Activated naive CD8-positive, alpha-beta T cell (primary cell): ENCODE results near the gene ZNF354B.
"Not testable (repeated sequence)": the region's sequence is repeated elsewhere in the genome, so short reads cannot be mapped to it uniquely, and the experiment has no call there.

Experiments used
- H3K27ac Mint-ChIP-seq: one replicate; pipeline ENCODE4 v1.8.0; 2021; ENCODE audit warnings: mixed read lengths
- H3K27me3 Mint-ChIP-seq: one replicate; pipeline ENCODE4 v1.8.0; 2021; ENCODE audit warnings: mixed read lengths
- H3K36me3 Mint-ChIP-seq: one replicate; pipeline ENCODE4 v1.8.0; 2021; ENCODE audit warnings: mixed read lengths
- H3K4me1 Mint-ChIP-seq: one replicate; pipeline ENCODE4 v1.8.0; 2021; ENCODE audit warnings: low read depth, mixed read lengths
- H3K4me3 Mint-ChIP-seq: one replicate; pipeline ENCODE4 v1.8.0; 2021; ENCODE audit warnings: mild to moderate bottlenecking, mixed read lengths
- H3K9me3 Mint-ChIP-seq: one replicate; pipeline ENCODE4 v1.8.0; 2021; ENCODE audit warnings: low read depth, mixed read lengths

ZNF354B gene

DNA sequence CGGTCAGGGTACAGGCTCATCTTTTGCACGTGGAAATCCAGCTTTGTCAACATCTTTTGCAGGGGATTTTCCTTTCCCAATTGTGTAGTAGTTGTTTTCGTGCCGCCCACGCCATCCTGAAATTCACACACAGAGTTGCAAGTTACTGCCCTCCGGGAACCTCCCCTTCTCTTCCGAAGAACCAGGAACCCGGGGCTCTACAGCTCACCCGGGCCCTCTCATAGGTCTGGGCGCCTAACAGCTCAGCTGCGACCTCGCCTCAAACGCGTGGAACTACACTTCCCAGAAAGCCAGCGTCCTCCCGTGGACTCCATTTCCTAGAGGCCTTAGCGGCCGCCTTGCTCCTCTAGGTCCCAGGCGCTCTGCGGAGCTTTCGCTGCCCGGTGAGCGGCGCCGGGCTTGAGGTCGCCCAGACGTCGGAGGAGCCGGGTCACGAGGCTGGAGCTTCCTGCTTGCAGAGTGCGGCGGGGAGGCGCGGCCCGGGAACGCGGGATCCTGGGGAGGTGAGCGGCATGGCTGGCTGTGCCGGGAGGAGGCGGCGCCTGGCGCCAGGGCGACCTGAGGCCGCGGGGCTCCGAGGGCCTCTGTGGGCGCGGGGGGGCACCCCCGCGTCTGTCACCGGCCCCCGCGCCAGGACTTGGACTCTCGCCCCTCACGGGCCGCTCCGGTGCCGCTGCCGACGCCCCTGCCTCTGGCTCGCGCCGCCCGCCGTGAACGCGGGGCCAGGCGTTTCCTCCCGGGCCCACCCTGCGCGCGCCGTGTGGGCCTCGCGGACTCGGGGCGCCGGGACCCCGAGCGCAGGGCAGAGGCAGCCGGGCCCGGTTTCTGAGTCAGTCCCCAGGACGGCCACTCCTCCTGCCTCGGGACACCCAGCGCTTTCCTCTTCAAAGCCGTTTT is at the start of gene ZNF354B:
Gene ZNF354B, plus strand, starts transcription at position 329 of the 897 bp plus-strand sequence. CDS start 1,095 bp downstream, outside the sequence.
- Mint-ChIP-seq H3K4me1 (peaks cover 30% of the 10 kb centered on the region), H3K36me3 (peaks cover 11% of the 10 kb centered on the region), H3K4me3 (peak within 1 kb of the TSS; percentile 90), H3K27ac (peak within 1 kb of the TSS; percentile 77), H3K9me3 (no peaks in the 10 kb centered on the region), H3K27me3 (no peaks in the 10 kb centered on the region)

DNA sequence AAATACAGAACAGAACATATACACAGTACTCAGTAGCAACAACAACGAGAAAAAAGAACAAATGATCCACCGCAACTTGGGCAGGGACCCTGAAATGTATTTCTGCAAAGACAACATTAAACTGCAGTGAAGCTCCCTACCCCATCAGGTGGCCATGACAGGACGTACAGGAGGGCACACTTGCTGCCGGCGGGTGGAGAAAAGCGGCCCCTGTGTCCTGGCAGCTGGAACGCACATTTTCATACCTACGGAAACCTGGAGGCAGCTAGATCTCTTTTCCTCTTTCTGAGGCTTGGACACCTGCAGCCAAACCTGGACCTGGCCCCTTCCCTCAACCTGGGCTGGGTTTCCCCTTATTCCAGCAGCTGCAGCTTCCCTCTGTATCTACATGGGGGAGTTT is 42.2 kb upstream of the ZNF354B start:
- no peaks in the 10 kb centered on the region for H3K36me3 Mint-ChIP-seq
- H3K4me3 Mint-ChIP-seq = no peak overlapping the region
- H3K27me3 Mint-ChIP-seq = peaks cover 2% of the 10 kb centered on the region
- H3K4me1 Mint-ChIP-seq = no peaks in the 10 kb centered on the region
- no peaks in the 10 kb centered on the region for H3K9me3 Mint-ChIP-seq
- H3K27ac Mint-ChIP-seq = no peak overlapping the region

- Mint-ChIP-seq H3K9me3 (no peaks in the 10 kb centered on the region), H3K4me1 (no peaks in the 10 kb centered on the region), H3K27ac (no peak overlapping the region), H3K4me3 (no peak overlapping the region), H3K27me3 (peaks cover 2% of the 10 kb centered on the region), H3K36me3 (no peaks in the 10 kb centered on the region)
These were observed 41.7 kb upstream of the ZNF354B start for GRCh38 chr5:178818094-178818493.

GRCh38 chr5:178820001-178820400 is 39.8 kb upstream of the ZNF354B start:
- Mint-ChIP-seq H3K36me3 (no peaks in the 10 kb centered on the region), H3K27ac (no peak overlapping the region), H3K27me3 (peaks cover 4% of the 10 kb centered on the region), H3K9me3 (no peaks in the 10 kb centered on the region), H3K4me1 (no peaks in the 10 kb centered on the region), H3K4me3 (no peak overlapping the region)

DNA sequence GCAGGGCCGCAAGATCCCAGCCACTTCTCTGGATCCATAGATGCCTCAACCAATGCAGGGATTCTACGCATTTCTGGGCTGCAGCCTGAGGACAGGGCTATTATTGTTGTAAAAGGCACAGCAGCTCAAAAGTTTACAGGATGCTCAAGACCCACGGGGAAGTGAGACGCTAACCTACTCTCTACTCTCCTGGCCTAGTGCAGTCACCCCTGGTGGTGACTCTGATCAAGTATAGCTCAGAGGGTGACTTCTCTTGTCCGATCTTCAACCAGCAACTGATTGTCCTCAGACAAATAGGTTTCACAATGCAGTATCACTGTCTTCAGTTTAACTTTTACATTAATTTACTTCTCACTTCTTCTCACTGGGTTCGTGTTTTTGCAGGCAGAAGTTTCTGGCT is 34.3 kb upstream of the ZNF354B start:
- Mint-ChIP-seq H3K4me1 (no peaks in the 10 kb centered on the region), H3K36me3 (no peaks in the 10 kb centered on the region), H3K27me3 (peaks cover 4% of the 10 kb centered on the region), H3K9me3 (no peaks in the 10 kb centered on the region), H3K27ac (no peak overlapping the region), H3K4me3 (no peak overlapping the region)

DNA sequence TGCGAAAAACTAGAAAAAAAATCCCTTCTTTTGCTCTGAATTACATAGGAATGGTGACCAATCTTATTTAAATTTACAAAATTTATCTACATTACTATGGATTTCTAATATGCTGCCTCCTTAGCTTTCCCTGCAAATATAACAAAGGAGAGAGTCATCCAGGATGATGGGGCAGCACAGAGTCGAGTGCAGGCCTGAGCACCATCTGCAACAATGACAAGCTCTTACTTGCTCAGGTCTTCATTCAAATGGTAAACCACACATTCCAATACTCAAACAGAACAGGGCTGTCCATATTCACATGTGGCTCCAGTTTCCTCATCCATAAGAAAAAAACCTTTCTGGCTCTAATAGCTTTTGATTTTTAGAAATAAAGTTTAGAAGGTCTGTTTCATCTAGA is 33.5 kb upstream of the ZNF354B start:
- no peak overlapping the region for H3K27ac Mint-ChIP-seq
- no peaks in the 10 kb centered on the region for H3K4me1 Mint-ChIP-seq
- H3K4me3 Mint-ChIP-seq = no peak overlapping the region

GRCh38 chr5:178827636-178828035 is 32.1 kb upstream of the ZNF354B start:
- Mint-ChIP-seq H3K27me3 (peaks cover 1% of the 10 kb centered on the region), H3K27ac (no peak overlapping the region), H3K36me3 (no peaks in the 10 kb centered on the region), H3K4me3 (no peak overlapping the region), H3K4me1 (no peaks in the 10 kb centered on the region), H3K9me3 (no peaks in the 10 kb centered on the region)

More for the DNA sequence above, 33.5 kb upstream of the ZNF354B start:
- no peaks in the 10 kb centered on the region for H3K9me3 Mint-ChIP-seq
- H3K27me3 Mint-ChIP-seq = peaks cover 4% of the 10 kb centered on the region
- H3K36me3 Mint-ChIP-seq = no peaks in the 10 kb centered on the region

DNA sequence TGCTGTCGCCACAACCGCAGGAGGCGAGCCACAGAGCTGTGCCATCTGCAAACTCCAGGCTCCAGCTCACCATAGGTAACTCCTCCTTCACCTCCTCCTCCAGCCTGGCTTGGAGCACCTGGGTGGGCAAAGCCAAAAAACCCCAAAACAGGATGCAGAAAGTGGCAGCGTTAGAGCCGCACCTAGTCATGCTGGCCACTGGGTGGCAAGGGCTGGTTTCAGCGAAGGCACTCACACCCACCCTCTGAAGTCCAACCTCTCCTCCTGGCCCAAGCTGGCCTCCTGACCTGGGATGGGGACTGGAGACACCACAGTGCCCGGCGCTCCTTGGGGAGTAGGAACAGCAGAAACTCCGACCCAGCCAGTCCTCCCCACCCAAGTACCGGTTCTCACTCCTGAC is 28.7 kb upstream of the ZNF354B start:
- Mint-ChIP-seq H3K4me1 (no peaks in the 10 kb centered on the region), H3K4me3 (no peak overlapping the region), H3K27me3 (no peaks in the 10 kb centered on the region), H3K9me3 (no peaks in the 10 kb centered on the region), H3K36me3 (no peaks in the 10 kb centered on the region), H3K27ac (no peak overlapping the region)

GRCh38 chr5:178832618-178833201 is 27.0 kb upstream of the ZNF354B start:
- Mint-ChIP-seq H3K36me3 (no peaks in the 10 kb centered on the region), H3K27me3 (no peaks in the 10 kb centered on the region), H3K27ac (no peak overlapping the region), H3K4me3 (no peak overlapping the region), H3K9me3 (no peaks in the 10 kb centered on the region), H3K4me1 (no peaks in the 10 kb centered on the region)

DNA sequence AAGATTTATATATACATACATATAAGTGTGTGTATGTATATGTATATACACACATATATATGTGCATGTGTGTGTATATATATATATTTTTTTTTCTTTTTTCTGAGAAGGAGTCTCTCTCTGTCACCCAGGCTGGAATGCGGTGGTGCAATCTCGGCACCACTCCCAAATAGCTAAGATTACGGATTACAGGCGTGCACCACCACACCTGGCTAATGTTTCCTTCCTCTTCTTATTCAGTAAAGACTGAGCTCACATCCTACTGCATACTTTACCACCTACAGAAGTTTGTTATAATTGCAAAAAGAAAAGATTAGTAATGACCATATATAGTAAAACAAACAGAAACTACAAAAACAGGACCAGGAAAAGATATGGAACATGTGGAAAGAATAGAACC is 23.1 kb upstream of the ZNF354B start:
- H3K4me1 Mint-ChIP-seq = no peaks in the 10 kb centered on the region
- no peak overlapping the region for H3K27ac Mint-ChIP-seq
- no peaks in the 10 kb centered on the region for H3K27me3 Mint-ChIP-seq
- H3K36me3 Mint-ChIP-seq = no peaks in the 10 kb centered on the region
- no peaks in the 10 kb centered on the region for H3K9me3 Mint-ChIP-seq
- no peak overlapping the region for H3K4me3 Mint-ChIP-seq

- not testable (repeated sequence) for H3K27ac Mint-ChIP-seq, H3K9me3 Mint-ChIP-seq
These were observed 20.9 kb upstream of the ZNF354B start for GRCh38 chr5:178838695-178839318.

DNA sequence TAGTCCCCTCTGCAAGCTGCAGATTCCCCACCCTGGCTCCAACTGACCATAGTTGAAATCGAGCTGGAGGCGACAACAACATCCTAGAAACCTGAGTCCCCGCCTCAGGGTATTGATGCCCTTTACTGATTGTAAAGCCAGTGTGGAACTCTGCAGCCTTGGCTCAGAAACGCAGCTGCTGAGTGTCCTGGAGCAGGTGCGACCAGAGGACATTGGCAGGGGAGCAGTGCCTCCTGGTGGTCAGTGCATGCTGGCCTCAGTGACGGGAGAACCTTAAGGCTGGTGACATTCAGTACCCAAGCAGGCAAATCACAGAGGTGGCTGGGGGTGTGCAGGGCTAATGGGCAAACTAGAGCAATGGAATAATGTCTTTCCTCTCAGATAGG is 20.4 kb upstream of the ZNF354B start:
- no peaks in the 10 kb centered on the region for H3K36me3 Mint-ChIP-seq

More at GRCh38 chr5:178838695-178839318, 20.9 kb upstream of the ZNF354B start:
- H3K4me1 Mint-ChIP-seq, H3K4me3 Mint-ChIP-seq, H3K36me3 Mint-ChIP-seq, H3K27me3 Mint-ChIP-seq: not testable (repeated sequence)

GRCh38 chr5:178840399-178840798 is 19.4 kb upstream of the ZNF354B start:
- not testable (repeated sequence) for H3K27me3 Mint-ChIP-seq, H3K4me1 Mint-ChIP-seq, H3K27ac Mint-ChIP-seq, H3K4me3 Mint-ChIP-seq, H3K9me3 Mint-ChIP-seq, H3K36me3 Mint-ChIP-seq

More for the DNA sequence above, 20.4 kb upstream of the ZNF354B start:
- Mint-ChIP-seq H3K4me1 (no peaks in the 10 kb centered on the region), H3K27ac (no peak overlapping the region), H3K9me3 (no peaks in the 10 kb centered on the region), H3K27me3 (no peaks in the 10 kb centered on the region), H3K4me3 (no peak overlapping the region)

GRCh38 chr5:178849316-178849715 is 10.4 kb upstream of the ZNF354B start:
- H3K27me3 Mint-ChIP-seq = peaks cover 9% of the 10 kb centered on the region
- no peak overlapping the region for H3K27ac Mint-ChIP-seq
- H3K9me3 Mint-ChIP-seq = no peaks in the 10 kb centered on the region

GRCh38 chr5:178851951-178852350 is 7.8 kb upstream of the ZNF354B start:
- Mint-ChIP-seq H3K4me1 (no peaks in the 10 kb centered on the region), H3K27ac (no peak overlapping the region), H3K27me3 (peaks cover 9% of the 10 kb centered on the region), H3K36me3 (no peaks in the 10 kb centered on the region), H3K4me3 (no peak overlapping the region), H3K9me3 (no peaks in the 10 kb centered on the region)

More at GRCh38 chr5:178849316-178849715, 10.4 kb upstream of the ZNF354B start:
- Mint-ChIP-seq H3K36me3 (no peaks in the 10 kb centered on the region), H3K4me3 (no peak overlapping the region), H3K4me1 (no peaks in the 10 kb centered on the region)
